ENCODE results near the gene LONP1.

DNA sequence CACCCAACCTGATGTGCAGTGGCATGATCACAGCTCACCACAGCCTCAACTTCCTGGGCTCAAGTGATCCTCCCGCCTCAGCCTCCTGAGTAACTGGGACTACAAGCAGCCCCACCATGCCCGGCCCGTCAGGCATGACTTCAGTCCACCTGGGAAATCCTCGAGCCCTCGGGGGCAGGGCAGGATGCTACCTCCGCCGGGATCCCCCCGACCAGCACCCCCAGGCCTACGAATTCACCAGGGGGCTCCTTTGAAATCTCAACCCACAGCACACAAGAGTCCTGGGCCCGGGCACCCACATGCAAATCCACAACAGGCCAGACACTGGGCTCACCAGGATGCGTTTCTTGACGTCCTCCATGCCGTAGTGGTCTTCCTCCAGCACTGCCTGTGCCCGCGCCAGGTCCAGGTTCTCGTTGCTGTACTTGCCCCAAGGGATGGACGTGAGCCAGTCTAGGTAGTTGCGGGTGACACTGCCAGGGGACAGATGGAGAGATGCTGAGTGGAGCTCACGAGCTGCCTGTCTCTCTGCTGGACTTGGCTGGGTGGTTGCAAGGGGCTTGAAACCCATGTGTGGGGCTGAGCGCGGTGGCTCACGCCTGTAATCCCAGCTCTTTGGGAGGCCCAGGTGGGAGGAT lies 19.4 kb downstream of the LONP1 start:
- TF ChIP-seq ZNF596 (tag by site-specific recombination; IDR thresholded peaks at IDR 0.05) (no peak), ZNF174 (tag by site-specific recombination; IDR thresholded peaks at IDR 0.05) (no peak)
